Left lung (tissue), 10 donors: ENCODE data around the gene MAST1. TPM values are rescaled to one million over a fixed set of nuclear protein-coding genes. Genes with fewer than 3 reads are reported as not detected.

Experiments
- ATAC-seq: fragments of 200-7000 bp; cut with Tn5 transposase; one replicate; pipeline ENCODE4 v1.9.1; 2020; ENCODE audit warnings: moderate library complexity
- DNase-seq, 4 donors: peaks; one replicate each; pipeline ENCODE4 v3.0.0-alpha.2; 2013 to 2020
- H3K27ac ChIP-seq, 2 donors: fragments of 200-600 bp; sonication (generic) in 1 of 2; one replicate each; pipeline versions ENCODE4 v1.5.0 to v1.8.0; 2020 to 2021
- H3K27me3 ChIP-seq, 2 donors: fragments of 200-600 bp; sonication (generic) in 1 of 2; one replicate each; pipeline versions ENCODE4 v1.5.0 to v1.8.0; 2020 to 2021
- H3K36me3 ChIP-seq, 2 donors: fragments of 200-600 bp; sonication (generic) in 1 of 2; one replicate each; pipeline versions ENCODE4 v1.5.0 to v1.8.0; 2020 to 2021
- H3K4me1 ChIP-seq, 2 donors: fragments of 200-600 bp; one replicate each; pipeline ENCODE4 v1.8.0; 2021
- H3K4me3 ChIP-seq, 2 donors: fragments of 200-600 bp; sonication (generic) in 1 of 2; one replicate each; pipeline versions ENCODE4 v1.5.0 to v1.8.0; 2020 to 2021; ENCODE audit warnings: mild to moderate bottlenecking in 1 of 2
- H3K9me3 ChIP-seq, 2 donors: fragments of 200-600 bp; sonication (generic) in 1 of 2; one replicate each; pipeline versions ENCODE4 v1.5.0 to v1.8.0; 2020 to 2021
- intact Hi-C, 2 donors: fragments of 100-400 bp; cut with DNase I; formaldehyde crosslinking; loops; one replicate each; pipeline versions ENCODE4 v1.11.2 to v1.14.2; 2022
- microRNA-seq, 2 donors: library from miRNA; unstranded; fragments of <30 nt; microRNA quantifications; one replicate each; pipeline ENCODE4, GENCODE V29; 2019
- polyA plus RNA-seq, 6 donors: library from polyadenylated mRNA; unstranded; fragments of 120-200 nt; gene quantifications; one replicate each; pipeline ENCODE4 v1.2.1, GENCODE V29; 2013; ENCODE audit not compliant: insufficient read length in 6 of 6
- total RNA-seq, 2 donors: library from RNA; stranded (reverse); fragmentation: NEBNext Ultra II Directional; extraction: Animal tissue kit (Norgen Biotek cat#: 25700); gene quantifications; one replicate each; pipeline ENCODE4 v1.2.1, GENCODE V29; 2021
- TF ChIP-seq, protein P1 (sequence below), 2 donors: fragments of 200-600 bp; sonication (generic) in 1 of 2; IDR thresholded peaks; one replicate each; pipeline versions ENCODE4 v1.5.0 to v1.8.0; 2021; ENCODE audit warnings: antibody characterized with exemption in 2 of 2
- donor health status: DM: no; HTN: yes; CAD: no.
- donor health status: DM: no; HTN: no; CAD: no.

Gene MAST1
- total and polyA plus RNA-seq, 8 donors = 0.15 to 2.4 (median 1.5) TPM

DNA sequence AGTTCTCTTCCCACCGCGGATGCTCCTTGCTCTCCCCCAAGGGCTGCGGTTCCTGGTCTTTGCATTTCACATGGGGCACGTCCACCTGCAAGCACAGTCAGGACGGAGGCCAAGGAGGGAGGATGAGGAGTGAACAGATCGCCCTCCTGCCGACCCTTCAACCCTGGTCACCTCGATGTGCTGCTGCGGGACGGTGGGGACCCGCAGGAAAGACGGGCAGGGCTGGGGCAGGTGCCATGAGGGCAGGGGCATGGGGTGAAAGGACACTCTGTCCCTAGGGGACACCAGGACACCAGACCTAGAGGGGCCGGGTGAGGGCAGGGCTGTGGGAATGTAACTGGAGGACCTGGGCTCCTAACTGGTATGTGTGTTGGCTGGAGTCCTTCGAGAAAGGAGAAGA lies 79.9 kb downstream of the MAST1 start:
- no peak overlapping the region for H3K27ac ChIP-seq
- peaks cover 0 to 13% of the 10 kb centered on the region in 2 donors for H3K36me3 ChIP-seq
- H3K27me3 ChIP-seq = no peaks in the 10 kb centered on the region
- DNase-seq = no peak
- TF ChIP-seq, protein P1, sequence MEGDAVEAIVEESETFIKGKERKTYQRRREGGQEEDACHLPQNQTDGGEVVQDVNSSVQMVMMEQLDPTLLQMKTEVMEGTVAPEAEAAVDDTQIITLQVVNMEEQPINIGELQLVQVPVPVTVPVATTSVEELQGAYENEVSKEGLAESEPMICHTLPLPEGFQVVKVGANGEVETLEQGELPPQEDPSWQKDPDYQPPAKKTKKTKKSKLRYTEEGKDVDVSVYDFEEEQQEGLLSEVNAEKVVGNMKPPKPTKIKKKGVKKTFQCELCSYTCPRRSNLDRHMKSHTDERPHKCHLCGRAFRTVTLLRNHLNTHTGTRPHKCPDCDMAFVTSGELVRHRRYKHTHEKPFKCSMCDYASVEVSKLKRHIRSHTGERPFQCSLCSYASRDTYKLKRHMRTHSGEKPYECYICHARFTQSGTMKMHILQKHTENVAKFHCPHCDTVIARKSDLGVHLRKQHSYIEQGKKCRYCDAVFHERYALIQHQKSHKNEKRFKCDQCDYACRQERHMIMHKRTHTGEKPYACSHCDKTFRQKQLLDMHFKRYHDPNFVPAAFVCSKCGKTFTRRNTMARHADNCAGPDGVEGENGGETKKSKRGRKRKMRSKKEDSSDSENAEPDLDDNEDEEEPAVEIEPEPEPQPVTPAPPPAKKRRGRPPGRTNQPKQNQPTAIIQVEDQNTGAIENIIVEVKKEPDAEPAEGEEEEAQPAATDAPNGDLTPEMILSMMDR (IDR thresholded peaks at IDR 0.05) = no peak
- intact Hi-C loops = no loop called here
- H3K4me1 ChIP-seq = peaks cover 6 to 30% of the 10 kb centered on the region in 2 donors
- H3K9me3 ChIP-seq = no peaks in the 10 kb centered on the region
- H3K4me3 ChIP-seq = no peak overlapping the region
- ATAC-seq = no peak

DNA sequence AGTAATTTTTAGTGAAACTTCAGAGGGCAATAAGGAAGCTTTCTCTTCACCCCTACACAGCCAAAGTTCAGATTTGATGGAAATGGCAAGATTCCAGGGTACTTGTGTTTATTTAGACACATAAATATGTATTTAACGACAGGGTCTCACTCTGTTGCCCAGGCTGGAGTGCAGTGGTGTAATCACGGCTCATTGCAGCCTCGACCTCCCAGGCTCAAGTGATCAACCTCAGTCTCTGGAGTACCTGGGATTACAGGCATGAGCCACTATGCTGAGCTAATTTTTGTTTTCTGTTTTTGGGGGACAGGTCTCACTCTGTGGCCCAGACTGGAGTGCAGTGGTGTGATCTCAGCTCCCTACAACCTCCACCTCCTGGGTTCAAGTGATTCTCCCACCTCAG lies 82.7 kb downstream of the MAST1 start:
- no peaks in the 10 kb centered on the region for H3K27me3 ChIP-seq
- H3K4me1 ChIP-seq = peaks cover 0 to 15% of the 10 kb centered on the region in 2 donors
- H3K27ac ChIP-seq = no peak overlapping the region
- no peaks in the 10 kb centered on the region for H3K9me3 ChIP-seq
- H3K4me3 ChIP-seq = no peak overlapping the region
- TF ChIP-seq, protein P1 (IDR thresholded peaks at IDR 0.05) = no peak
- intact Hi-C loops = no loop called here
- no peak for DNase-seq
- no peak for ATAC-seq
- peaks cover 0 to 41% of the 10 kb centered on the region in 2 donors for H3K36me3 ChIP-seq

DNA sequence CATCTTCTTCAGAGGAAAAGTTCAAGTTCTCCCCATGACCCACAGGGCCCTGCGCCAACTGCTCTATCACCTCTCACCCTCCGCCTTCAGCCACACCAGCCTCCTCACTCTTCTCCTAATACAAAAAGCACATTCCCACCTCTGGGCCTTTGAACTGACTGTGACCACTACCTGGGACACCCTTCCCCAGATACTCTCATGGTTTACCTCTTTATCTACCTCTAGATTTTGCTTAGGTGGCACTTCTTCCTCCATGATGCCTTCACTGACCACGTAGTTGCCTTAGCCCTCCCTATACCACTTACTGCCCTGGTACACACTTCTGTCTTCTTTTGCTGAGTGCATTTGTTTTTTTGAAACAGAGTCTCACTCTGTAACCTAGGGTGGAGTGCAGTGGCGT lies 84.6 kb downstream of the MAST1 start:
- TF ChIP-seq, protein P1 (IDR thresholded peaks at IDR 0.05) = no peak
- no peak for ATAC-seq
- no peak overlapping the region for H3K27ac ChIP-seq
- no peaks in the 10 kb centered on the region for H3K9me3 ChIP-seq
- intact Hi-C loops = no loop called here
- DNase-seq = no peak
- no peaks in the 10 kb centered on the region for H3K27me3 ChIP-seq
- peaks cover 0 to 60% of the 10 kb centered on the region in 2 donors for H3K36me3 ChIP-seq
- peaks cover 0 to 15% of the 10 kb centered on the region in 2 donors for H3K4me1 ChIP-seq
- no peak overlapping the region for H3K4me3 ChIP-seq

Small RNA genes within 50 kb of the gene (microRNA-seq; reads per million reads assigned to microRNA genes)
- 0 to 0.17 reads per million in 2 donors for gene MIR5695
- gene MIR6794 = 0 reads per million in 2 donors

Other genes with a start within 250 kb of the MAST1 start
- gene ZNF490, start 227.7 kb upstream of the MAST1 start, total RNA-seq = 10 to 100 TPM in 1 of 2 donors, 1 to 10 TPM in 1; 9.2 to 11.7 TPM
- gene ZNF490, start 227.7 kb upstream of the MAST1 start, polyA plus RNA-seq = 1 to 10 TPM; 5.1 to 6.0 (median 5.4) TPM
- 10 to 100 TPM; 18.0 to 23.3 TPM for gene ZNF791, start 227.6 kb upstream of the MAST1 start, total RNA-seq
- 10 to 100 TPM; 20.6 to 23.8 (median 21.9) TPM for gene ZNF791, start 227.6 kb upstream of the MAST1 start, polyA plus RNA-seq
- 100 to 1,000 TPM; 164 to 176 TPM for gene MAN2B1, start 171.8 kb upstream of the MAST1 start, total RNA-seq
- 10 to 100 TPM; 31.7 to 42.8 (median 38.1) TPM for gene MAN2B1, start 171.8 kb upstream of the MAST1 start, polyA plus RNA-seq
- 10 to 100 TPM in 1 of 2 donors, 1 to 10 TPM in 1; 9.0 to 10.8 TPM for gene WDR83, start 171.7 kb upstream of the MAST1 start, total RNA-seq
- 10 to 100 TPM; 21.7 to 27.1 (median 23.2) TPM for gene WDR83, start 171.7 kb upstream of the MAST1 start, polyA plus RNA-seq
- gene DHPS, start 156.6 kb upstream of the MAST1 start, total RNA-seq = 10 to 100 TPM; 63.8 to 70.1 TPM
- gene DHPS, start 156.6 kb upstream of the MAST1 start, polyA plus RNA-seq = 10 to 100 TPM; 81.4 to 96.9 (median 84.1) TPM
- gene GNG14, start 150.5 kb upstream of the MAST1 start, total RNA-seq = not detected
- under 1 TPM in 2 of 6 donors, not detected in 4; 0.55 to 0.73 TPM for gene GNG14, start 150.5 kb upstream of the MAST1 start, polyA plus RNA-seq
- 1 to 10 TPM; 6.0 to 6.9 TPM for gene FBXW9, start 141.9 kb upstream of the MAST1 start, total RNA-seq
- 10 to 100 TPM in 5 of 6 donors, 1 to 10 TPM in 1; 9.0 to 13.1 (median 10.9) TPM for gene FBXW9, start 141.9 kb upstream of the MAST1 start, polyA plus RNA-seq
- 10 to 100 TPM; 54.8 to 64.3 TPM for gene TNPO2, start 114.6 kb upstream of the MAST1 start, total RNA-seq
- gene TNPO2, start 114.6 kb upstream of the MAST1 start, polyA plus RNA-seq = 10 to 100 TPM; 76.5 to 92.6 (median 80.3) TPM
- 100 to 1,000 TPM; 115 to 128 TPM for gene TRIR, start 103.8 kb upstream of the MAST1 start, total RNA-seq
- 100 to 1,000 TPM; 130 to 183 (median 151) TPM for gene TRIR, start 103.8 kb upstream of the MAST1 start, polyA plus RNA-seq
- 10 to 100 TPM; 70.4 to 71.2 TPM for gene GET3, start 101.0 kb upstream of the MAST1 start, total RNA-seq
- 10 to 100 TPM; 51.4 to 66.2 (median 56.2) TPM for gene GET3, start 101.0 kb upstream of the MAST1 start, polyA plus RNA-seq
- not detected for gene BEST2, start 86.7 kb upstream of the MAST1 start, total RNA-seq
- under 1 TPM in 4 of 6 donors, not detected in 2; 0.08 to 0.17 (median 0.12) TPM for gene BEST2, start 86.7 kb upstream of the MAST1 start, polyA plus RNA-seq
- 10 to 100 TPM; 57.7 to 57.9 TPM for gene HOOK2, start 63.0 kb upstream of the MAST1 start, total RNA-seq
- 10 to 100 TPM; 59.8 to 91.2 (median 78.8) TPM for gene HOOK2, start 63.0 kb upstream of the MAST1 start, polyA plus RNA-seq
- 100 to 1,000 TPM; 131 to 135 TPM for gene JUNB, start 47.0 kb upstream of the MAST1 start, total RNA-seq
- 100 to 1,000 TPM in 1 of 6 donors, 10 to 100 TPM in 5; 11.7 to 278 (median 53.7) TPM for gene JUNB, start 47.0 kb upstream of the MAST1 start, polyA plus RNA-seq
- 100 to 1,000 TPM; 186 to 217 TPM for gene PRDX2, start 36.7 kb upstream of the MAST1 start, total RNA-seq
- gene PRDX2, start 36.7 kb upstream of the MAST1 start, polyA plus RNA-seq = 100 to 1,000 TPM; 219 to 267 (median 249) TPM
- gene THSD8, start 36.4 kb upstream of the MAST1 start, total RNA-seq = 1 to 10 TPM; 6.6 to 9.0 TPM
- gene THSD8, start 36.4 kb upstream of the MAST1 start, polyA plus RNA-seq = 10 to 100 TPM in 1 of 6 donors, 1 to 10 TPM in 5; 2.2 to 11.6 (median 4.9) TPM
- gene RNASEH2A, start 31.9 kb upstream of the MAST1 start, total RNA-seq = 10 to 100 TPM; 10.9 to 16.6 TPM
- 10 to 100 TPM; 29.1 to 47.4 (median 34.3) TPM for gene RNASEH2A, start 31.9 kb upstream of the MAST1 start, polyA plus RNA-seq
- not detected for gene RTBDN, start 3.9 kb upstream of the MAST1 start, total RNA-seq
- under 1 TPM in 3 of 6 donors, not detected in 3; 0.17 to 0.21 (median 0.20) TPM for gene RTBDN, start 3.9 kb upstream of the MAST1 start, polyA plus RNA-seq
- 10 to 100 TPM; 64.8 to 72.8 TPM for gene DNASE2, start 42.9 kb downstream of the MAST1 start, total RNA-seq
- gene DNASE2, start 42.9 kb downstream of the MAST1 start, polyA plus RNA-seq = 10 to 100 TPM; 18.7 to 22.2 (median 20.6) TPM
- under 1 TPM in 1 of 2 donors, not detected in 1; 0.50 TPM for gene KLF1, start 48.7 kb downstream of the MAST1 start, total RNA-seq
- gene KLF1, start 48.7 kb downstream of the MAST1 start, polyA plus RNA-seq = 1 to 10 TPM in 1 of 6 donors, under 1 TPM in 5; 0.35 to 1.2 (median 0.67) TPM
- gene GCDH, start 52.6 kb downstream of the MAST1 start, total RNA-seq = 10 to 100 TPM; 23.6 to 26.7 TPM
- 10 to 100 TPM; 25.6 to 29.2 (median 27.3) TPM for gene GCDH, start 52.6 kb downstream of the MAST1 start, polyA plus RNA-seq
- gene SYCE2, start 80.8 kb downstream of the MAST1 start, total RNA-seq = under 1 TPM in 1 of 2 donors, not detected in 1; 0.41 TPM
- gene SYCE2, start 80.8 kb downstream of the MAST1 start, polyA plus RNA-seq = 1 to 10 TPM; 2.3 to 4.1 (median 3.5) TPM
- gene FARSA, start 95.2 kb downstream of the MAST1 start, total RNA-seq = 10 to 100 TPM; 40.9 to 59.4 TPM
- 10 to 100 TPM; 35.3 to 46.2 (median 41.8) TPM for gene FARSA, start 95.2 kb downstream of the MAST1 start, polyA plus RNA-seq
- gene CALR, start 100.1 kb downstream of the MAST1 start, total RNA-seq = 1,000 to 10,000 TPM; 1,387 to 1,778 TPM
- gene CALR, start 100.1 kb downstream of the MAST1 start, polyA plus RNA-seq = 100 to 1,000 TPM; 654 to 817 (median 801) TPM
- gene RAD23A, start 107.3 kb downstream of the MAST1 start, total RNA-seq = 100 to 1,000 TPM in 1 of 2 donors, 10 to 100 TPM in 1; 74.8 to 118 TPM
- gene RAD23A, start 107.3 kb downstream of the MAST1 start, polyA plus RNA-seq = 10 to 100 TPM; 65.3 to 89.7 (median 75.5) TPM
- gene GADD45GIP1, start 118.7 kb downstream of the MAST1 start, total RNA-seq = 10 to 100 TPM; 14.7 to 20.5 TPM
- 10 to 100 TPM; 22.6 to 35.2 (median 28.4) TPM for gene GADD45GIP1, start 118.7 kb downstream of the MAST1 start, polyA plus RNA-seq
- under 1 TPM in 1 of 2 donors, not detected in 1; 0.13 TPM for gene DAND5, start 131.1 kb downstream of the MAST1 start, total RNA-seq
- gene DAND5, start 131.1 kb downstream of the MAST1 start, polyA plus RNA-seq = under 1 TPM; 0.15 to 0.54 (median 0.32) TPM
- gene NFIX, start 157.0 kb downstream of the MAST1 start, total RNA-seq = 100 to 1,000 TPM; 166 to 237 TPM
- gene NFIX, start 157.0 kb downstream of the MAST1 start, polyA plus RNA-seq = 100 to 1,000 TPM in 4 of 6 donors, 10 to 100 TPM in 2; 92.6 to 139 (median 111) TPM